ENCODE results near the gene METTL26. TPM values are rescaled to one million over a fixed set of nuclear protein-coding genes. Genes with fewer than 3 reads are reported as not detected.

Gene METTL26
- total and polyA plus RNA-seq, 9 of the 15 experiments (the other 6 are each of a cell fraction or from before 2014, with no cell fraction given): 7.3 to 262 (median 80.9) TPM

GRCh38 chr16:678858-679813 lies 43.0 kb upstream of the METTL26 start:
- H4K20me1 ChIP-seq (replicated peaks; ENCODE audit: control insufficient read depth, insufficient read depth, low read length): peaks cover 21% of the 10 kb centered on the region
- 10% methylated on average over 38 of the region's 52 CpGs for WGBS (ENCODE audit: insufficient coverage, low coverage, missing lambda C conversion rate)
- ATAC-seq (peak; percentile 58), FAIRE-seq (peak; percentile 62), DNase-seq (ENCODE audit: extremely low read depth in 1 of 4, low spot score in 3 of 4) (peak; percentile 75 to 88 (median 82))
- intact Hi-C loops (cut with micrococcal nuclease): loop anchor here (5.0 kb wide), 1 partner anchor 42 kb away; the partner anchor contains the start of gene METTL26
- ChIA-PET POLR2A (interaction anchor here (0.6 to 1.5 kb wide), 6 partner anchors 10 to 386 kb away, joined by 3 to 4 read pairs (median 3); no protein-coding TSS in a partner anchor), CTCF (ENCODE audit: low intra/inter-chr PET ratio) (no interaction called here)
- no peaks in the 10 kb centered on the region for H3K9me3 ChIP-seq (replicated peaks; ENCODE audit: control insufficient read depth, insufficient read depth, low read depth, low read length)
- in situ Hi-C loops (cut with MboI): loop anchor here (10.0 kb wide), 1 partner anchor 284 kb away; the partner anchor contains the start of gene NME4
- peak overlapping the region; percentile 64 for H3K4me3 ChIP-seq
- peaks cover 39% of the 10 kb centered on the region for H3K36me3 ChIP-seq (ENCODE audit: control insufficient read depth, insufficient read depth, low read length)
- peak overlapping the region; percentile 82 for H3K27ac ChIP-seq (ENCODE audit: extremely low read depth, low read depth, low read length)
- H3K4me2 ChIP-seq (ENCODE audit: insufficient read depth, low read length): peak overlapping the region; percentile 98
- H3K9ac ChIP-seq (ENCODE audit: insufficient read depth in 1 of 2, low read depth in 2 of 2, low read length in 2 of 2): peak overlapping the region; percentile 84 to 93
- peaks cover 11% of the 10 kb centered on the region for H3K9me1 ChIP-seq (ENCODE audit: control insufficient read depth, insufficient read depth, low read length)
- peaks cover 45 to 98% of the 10 kb centered on the region in 2 experiments for H3K4me1 ChIP-seq (replicated peaks in 1 of 2; ENCODE audit: control insufficient read depth in 2 of 2, insufficient read depth in 2 of 2, low read length in 2 of 2)
- H2AFZ ChIP-seq (ENCODE audit: low read depth, low read length): peak overlapping the region; percentile 92
- BruUV-seq (replicated peaks): no TSS peak
- H3K27me3 ChIP-seq (ENCODE audit: control insufficient read depth in 2 of 2, insufficient read depth in 2 of 2, low read length in 2 of 2): no peaks in the 10 kb centered on the region
- peaks cover 45% of the 10 kb centered on the region for H3K79me2 ChIP-seq (ENCODE audit: control insufficient read depth, insufficient read depth, low read length)
- TF ChIP-seq ZNF24 (IDR thresholded peaks at IDR 0.05): no peak
- TF ChIP-seq SRSF9 (IDR thresholded peaks at IDR 0.05; ENCODE audit: borderline replicate concordance, low read depth, low read length): no peak
- peak; percentile 40; the same call in 1 of the 2 replicates for TF ChIP-seq DPF2 (IDR thresholded peaks at IDR 0.05)
- no peak for TF ChIP-seq ZFPM2 (CRISPR knock-in tag; IDR thresholded peaks at IDR 0.05)
- TF ChIP-seq FOS (IDR thresholded peaks at IDR 0.05; ENCODE audit: extremely low read depth, insufficient read length): no peak
- peak; percentile 10; the same call in 1 of the 2 replicates for TF ChIP-seq TOE1 (IDR thresholded peaks at IDR 0.05; ENCODE audit: borderline replicate concordance)
- no peak for TF ChIP-seq TOE1 (CRISPR knock-in tag; IDR thresholded peaks at IDR 0.05; ENCODE audit: borderline replicate concordance, low read depth)
- TF ChIP-seq KDM4B (IDR thresholded peaks at IDR 0.05; ENCODE audit: borderline replicate concordance in 2 of 2, low read depth in 1 of 2): 0 out of 4 replicates have a peak, but pooled peaks of 1 of the 2 experiments have one; percentile 23
- peak; percentile 60; the same call in 1 of the 2 replicates for TF ChIP-seq ZNF511 (CRISPR knock-in tag; IDR thresholded peaks at IDR 0.05)
- peak; percentile 28; the same call in 1 of the 2 replicates for TF ChIP-seq KLF13 (tag; IDR thresholded peaks at IDR 0.05; ENCODE audit: borderline replicate concordance, low read depth)
- TF ChIP-seq SUPT5H (IDR thresholded peaks at IDR 0.05): peak; percentile 80
- TF ChIP-seq TFE3 (CRISPR knock-in tag; IDR thresholded peaks at IDR 0.05): no peak
- TF ChIP-seq RAD51 (IDR thresholded peaks at IDR 0.05; ENCODE audit: borderline replicate concordance, low read depth): peak; percentile 26; the same call in 1 of the 2 replicates
- TF ChIP-seq TAF1 (IDR thresholded peaks at IDR 0.05; ENCODE audit: control insufficient read depth, extremely low read depth, insufficient read depth, low read length, severe bottlenecking): peak; percentile 49
- peak in 1 of 2 experiments; percentile 15; a peak in 1 of 4 replicates for TF ChIP-seq MAZ (CRISPR knock-in tag; conservative IDR thresholded peaks at IDR 0.05 in 1 of 2, IDR thresholded peaks at IDR 0.05 in 1 of 2)
- no peak for TF ChIP-seq RBBP5 (IDR thresholded peaks at IDR 0.05; ENCODE audit: borderline replicate concordance, insufficient read depth, low read length, poor library complexity, severe bottlenecking)
- TF ChIP-seq HMGN3 (IDR thresholded peaks at IDR 0.05; ENCODE audit: borderline replicate concordance, extremely low read depth, insufficient read length, low read depth, low read length): peak; percentile 69
